Activated CD4-positive, alpha-beta T cell treated with anti-CD3 and anti-CD28 coated beads, Interleukin-2, amount 10 ng/mL, durations not matched to agents 24 days and 14 days (primary cell): Measurements from ENCODE around the gene GRK5. TPM values are rescaled to one million over a fixed set of nuclear protein-coding genes. Genes with fewer than 3 reads are reported as not detected.
"Not testable (repeated sequence)": the region's sequence is repeated elsewhere in the genome, so short reads cannot be mapped to it uniquely, and the experiment has no call there.

Experiments
- DNase-seq: peaks from one replicate; pipeline ENCODE4 v3.0.0; 2022
- H3K27ac Mint-ChIP-seq: one replicate; pipeline ENCODE4 v1.8.0; 2022; ENCODE audit warnings: mild to moderate bottlenecking, mixed read lengths
- H3K27me3 Mint-ChIP-seq: one replicate; pipeline ENCODE4 v1.8.0; 2022; ENCODE audit warnings: mixed read lengths
- H3K36me3 Mint-ChIP-seq: one replicate; pipeline ENCODE4 v1.8.0; 2022; ENCODE audit warnings: low read depth, mild to moderate bottlenecking, mixed read lengths
- H3K4me1 Mint-ChIP-seq: one replicate; pipeline ENCODE4 v1.8.0; 2021; ENCODE audit warnings: mixed read lengths
- H3K4me3 Mint-ChIP-seq: one replicate; pipeline ENCODE4 v1.8.0; 2022; ENCODE audit warnings: mild to moderate bottlenecking, moderate library complexity, mixed read lengths
- H3K9me3 Mint-ChIP-seq: one replicate; pipeline ENCODE4 v1.8.0; 2021; ENCODE audit warnings: mixed read lengths
- intact Hi-C: fragments of 100-400 bp; cut with micrococcal nuclease; formaldehyde crosslinking; loops from one replicate; pipeline ENCODE4 v1.15.1; 2023
- total RNA-seq: library from RNA; stranded (reverse); gene quantifications from 2 replicates; pipeline ENCODE4 v1.2.3, GENCODE V29; 2022

GRK5 gene
- total RNA-seq, 1 donor from 2014 or later = 27.3 TPM

DNA sequence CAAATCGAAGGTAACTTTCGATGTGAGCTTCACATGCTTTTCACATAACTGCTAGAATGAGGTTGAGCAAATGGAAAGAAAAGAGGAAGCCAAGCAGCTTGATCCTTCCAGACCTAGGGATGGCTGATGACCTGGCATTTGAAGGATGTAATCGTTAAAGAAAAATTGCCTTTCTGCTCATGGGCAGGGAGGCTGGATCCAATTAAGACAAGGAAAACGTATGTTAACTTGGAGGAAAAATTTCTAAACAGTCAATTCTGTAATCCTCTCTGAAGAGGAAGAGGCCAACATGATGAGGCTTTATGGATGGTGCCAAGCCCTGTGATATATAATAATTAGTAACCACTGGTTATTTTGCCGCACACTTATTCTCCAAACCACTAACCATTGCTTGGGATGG is 12.5 kb downstream of the GRK5 start:
- H3K36me3 Mint-ChIP-seq = peaks cover 12% of the 10 kb centered on the region
- intact Hi-C loops = loop anchor here (2.0 kb wide), 1 partner anchor 31 kb away; no protein-coding TSS in a partner anchor
- no peaks in the 10 kb centered on the region for H3K9me3 Mint-ChIP-seq
- H3K27ac Mint-ChIP-seq = no peak overlapping the region
- peaks cover 38% of the 10 kb centered on the region for H3K4me1 Mint-ChIP-seq
- no peak for DNase-seq
- no peaks in the 10 kb centered on the region for H3K27me3 Mint-ChIP-seq
- no peak overlapping the region for H3K4me3 Mint-ChIP-seq

- intact Hi-C loops = loop anchor here (2.0 kb wide), 1 partner anchor 30 kb away; no protein-coding TSS in a partner anchor
- Mint-ChIP-seq H3K27me3 (no peaks in the 10 kb centered on the region), H3K4me3 (no peak overlapping the region), H3K9me3 (no peaks in the 10 kb centered on the region), H3K36me3 (peaks cover 12% of the 10 kb centered on the region), H3K27ac (no peak overlapping the region), H3K4me1 (peaks cover 28% of the 10 kb centered on the region)
- no peak for DNase-seq
These were observed 13.8 kb downstream of the GRK5 start for GRCh38 chr10:119221201-119221600.

DNA sequence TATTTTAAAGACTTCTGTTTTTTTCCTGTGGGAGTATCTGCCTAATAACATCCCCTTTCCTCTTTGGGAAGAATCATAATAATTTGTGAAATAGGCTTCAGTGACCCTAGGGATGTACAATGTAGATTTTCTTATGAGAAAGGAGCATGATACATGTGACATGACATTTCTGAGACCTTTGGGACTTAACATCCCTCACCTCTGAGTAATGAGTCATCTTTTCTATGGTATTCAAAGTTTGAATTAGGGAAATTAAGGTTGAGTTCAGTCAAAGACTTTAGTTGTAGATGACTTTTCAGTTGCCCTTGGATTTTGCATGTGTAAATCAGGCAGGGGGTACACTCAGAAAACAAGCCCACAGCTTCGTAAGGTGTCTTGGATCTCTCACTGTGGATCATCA is 14.3 kb downstream of the GRK5 start:
- peaks cover 28% of the 10 kb centered on the region for H3K4me1 Mint-ChIP-seq
- peak overlapping the region; percentile 55 for H3K4me3 Mint-ChIP-seq
- H3K27me3 Mint-ChIP-seq = no peaks in the 10 kb centered on the region
- H3K36me3 Mint-ChIP-seq = peaks cover 12% of the 10 kb centered on the region
- intact Hi-C loops = loop anchor here (1.0 to 2.0 kb wide), 2 partner anchors 9 to 29 kb away; no protein-coding TSS in a partner anchor
- no peaks in the 10 kb centered on the region for H3K9me3 Mint-ChIP-seq
- H3K27ac Mint-ChIP-seq = peak overlapping the region; percentile 92
- DNase-seq = no peak

GRCh38 chr10:119222537-119222936 is 15.2 kb downstream of the GRK5 start:
- peaks cover 15% of the 10 kb centered on the region for H3K36me3 Mint-ChIP-seq
- H3K9me3 Mint-ChIP-seq = no peaks in the 10 kb centered on the region
- DNase-seq = no peak
- H3K4me1 Mint-ChIP-seq = peaks cover 28% of the 10 kb centered on the region
- peak overlapping the region; percentile 32 for H3K27ac Mint-ChIP-seq
- H3K4me3 Mint-ChIP-seq = no peak overlapping the region
- no peaks in the 10 kb centered on the region for H3K27me3 Mint-ChIP-seq
- intact Hi-C loops = loop anchor here (1.0 kb wide), 1 partner anchor 10 kb away; no protein-coding TSS in a partner anchor

DNA sequence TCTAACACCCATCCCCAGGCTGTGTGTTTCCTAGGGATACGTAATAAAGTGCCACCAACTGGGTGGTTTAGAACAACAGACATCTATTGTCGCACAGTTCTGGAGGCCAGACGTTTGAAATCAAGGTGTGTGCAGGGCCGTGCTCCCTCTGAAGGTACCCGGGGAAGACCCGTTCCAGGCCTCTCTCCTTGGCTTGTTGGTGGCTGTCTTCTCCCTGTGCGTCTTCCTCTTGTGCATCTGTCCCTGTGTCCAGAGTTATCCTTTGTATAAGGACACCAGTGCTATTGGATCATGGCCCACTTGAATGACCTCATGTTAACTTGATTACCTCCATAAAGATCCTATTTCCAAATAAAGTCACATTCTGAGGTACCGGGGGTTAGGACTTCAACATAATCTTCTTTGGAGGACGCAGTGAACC is 15.6 kb downstream of the GRK5 start:
- intact Hi-C loops = loop anchor here (1.0 kb wide), 1 partner anchor 11 kb away; no protein-coding TSS in a partner anchor
- no peak for DNase-seq
- Mint-ChIP-seq H3K36me3 (peaks cover 15% of the 10 kb centered on the region), H3K27me3 (no peaks in the 10 kb centered on the region), H3K27ac (no peak overlapping the region), H3K4me3 (no peak overlapping the region), H3K9me3 (no peaks in the 10 kb centered on the region), H3K4me1 (peaks cover 30% of the 10 kb centered on the region)

DNA sequence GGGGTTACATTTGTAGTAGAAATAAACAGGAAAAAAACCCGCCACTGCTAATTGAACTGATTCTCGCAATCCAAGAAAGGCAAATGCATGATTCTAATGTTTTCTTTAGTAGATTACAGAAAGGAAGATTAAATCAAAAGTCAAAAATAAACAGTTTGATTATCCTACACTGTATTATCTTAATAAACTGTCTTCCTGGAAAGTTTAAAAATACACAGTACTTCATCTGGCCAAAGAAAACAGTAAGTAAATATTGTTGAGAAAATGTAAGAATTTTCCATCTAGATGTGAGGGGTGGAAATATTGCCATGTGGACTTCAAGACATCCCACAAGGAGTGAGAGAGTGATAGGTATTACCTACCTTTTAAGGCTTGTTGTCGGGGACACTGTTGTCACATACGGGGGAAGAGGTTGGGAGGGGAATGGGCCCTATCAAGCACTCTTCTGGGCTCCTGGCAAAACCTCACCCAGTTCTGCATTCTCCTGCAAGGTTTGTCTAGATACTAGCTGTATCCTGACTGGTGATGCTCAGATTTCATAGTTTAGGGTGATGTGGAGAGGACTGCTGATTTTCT is 17.8 kb downstream of the GRK5 start:
- Mint-ChIP-seq H3K27ac (no peak overlapping the region), H3K9me3 (peaks cover 8% of the 10 kb centered on the region), H3K27me3 (no peaks in the 10 kb centered on the region), H3K4me3 (no peak overlapping the region), H3K36me3 (peaks cover 16% of the 10 kb centered on the region), H3K4me1 (peaks cover 27% of the 10 kb centered on the region)
- DNase-seq = no peak
- intact Hi-C loops = no loop called here

DNA sequence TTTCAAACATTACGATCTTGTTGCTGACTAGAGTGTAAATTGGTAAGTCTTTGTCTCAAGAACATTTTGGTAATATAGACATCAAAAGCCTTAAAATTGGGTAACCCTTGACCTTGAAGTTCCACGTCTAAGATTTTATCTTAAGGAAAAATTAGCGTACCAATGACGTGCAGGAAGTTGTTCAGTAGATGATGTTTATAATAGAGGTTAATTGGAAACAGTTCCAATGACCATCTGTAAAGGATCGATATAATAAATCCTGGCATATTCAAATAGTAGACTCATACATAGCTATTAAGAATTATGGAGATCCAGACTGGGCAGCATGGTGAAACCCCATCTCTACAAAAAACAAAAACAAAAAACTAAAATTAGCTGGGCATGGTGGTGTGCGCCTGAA is 20.5 kb downstream of the GRK5 start:
- Mint-ChIP-seq H3K36me3 (peaks cover 30% of the 10 kb centered on the region), H3K27ac (no peak overlapping the region), H3K27me3 (no peaks in the 10 kb centered on the region), H3K4me3 (no peak overlapping the region), H3K9me3 (peaks cover 15% of the 10 kb centered on the region), H3K4me1 (peaks cover 26% of the 10 kb centered on the region)
- intact Hi-C loops = no loop called here
- DNase-seq = no peak

DNA sequence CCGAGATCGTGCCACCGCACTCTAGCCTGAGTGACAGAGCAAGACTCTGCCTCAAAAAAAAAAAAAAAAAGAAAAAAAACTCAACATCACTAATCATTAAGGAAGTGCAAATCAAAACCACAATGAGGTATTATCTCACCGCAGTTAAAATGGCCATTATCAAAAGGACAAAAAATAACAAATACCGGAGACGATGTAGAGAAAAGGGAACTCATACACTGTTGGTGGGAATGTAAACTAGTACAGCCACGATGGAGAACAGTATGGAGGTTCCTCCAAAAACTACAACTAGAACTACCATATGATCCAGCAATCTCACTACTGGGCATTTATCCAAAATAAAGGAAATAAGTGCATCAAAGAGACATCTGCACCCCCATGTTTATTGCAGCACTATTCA is 24.3 kb downstream of the GRK5 start:
- no peak overlapping the region for H3K4me3 Mint-ChIP-seq
- H3K27ac Mint-ChIP-seq = no peak overlapping the region

GRCh38 chr10:119232439-119232838 is 25.1 kb downstream of the GRK5 start:
- intact Hi-C loops, DNase-seq, H3K27me3 Mint-ChIP-seq: not testable (repeated sequence)
- Mint-ChIP-seq H3K27ac (peak overlapping the region; percentile 72), H3K4me3 (peak overlapping the region; percentile 11), H3K36me3 (peaks cover 32% of the 10 kb centered on the region), H3K4me1 (peaks cover 47% of the 10 kb centered on the region), H3K9me3 (peaks cover 20% of the 10 kb centered on the region)

More for the DNA sequence above, 24.3 kb downstream of the GRK5 start:
- intact Hi-C loops = no loop called here
- H3K9me3 Mint-ChIP-seq = peaks cover 20% of the 10 kb centered on the region
- no peaks in the 10 kb centered on the region for H3K27me3 Mint-ChIP-seq
- peaks cover 41% of the 10 kb centered on the region for H3K4me1 Mint-ChIP-seq
- no peak for DNase-seq
- peaks cover 37% of the 10 kb centered on the region for H3K36me3 Mint-ChIP-seq

GRCh38 chr10:119233123-119233820 is 25.9 kb downstream of the GRK5 start:
- Mint-ChIP-seq H3K4me3 (peak overlapping the region; percentile 58), H3K27me3 (no peaks in the 10 kb centered on the region), H3K9me3 (peaks cover 20% of the 10 kb centered on the region), H3K4me1 (peaks cover 53% of the 10 kb centered on the region), H3K36me3 (peaks cover 32% of the 10 kb centered on the region), H3K27ac (peak overlapping the region; percentile 91)
- intact Hi-C loops = no loop called here
- DNase-seq = no peak

DNA sequence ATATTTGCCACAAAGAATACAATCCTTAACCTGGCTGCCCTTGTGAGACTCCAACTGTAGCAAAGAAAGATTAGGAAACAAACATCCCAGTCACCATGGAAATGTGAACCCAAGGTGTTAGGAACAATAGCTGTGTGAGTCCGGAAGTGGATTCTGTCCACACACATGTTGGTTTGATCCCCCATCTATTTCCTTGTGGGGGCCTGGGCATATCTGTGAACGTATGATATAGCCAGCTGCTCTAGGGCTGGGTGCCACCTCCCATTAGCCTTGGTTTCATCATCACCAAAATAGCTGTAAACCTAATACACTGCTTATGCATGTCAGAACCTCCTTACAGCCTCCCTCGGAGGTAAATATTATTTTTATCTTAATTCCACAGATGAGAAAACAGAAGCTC is 26.4 kb downstream of the GRK5 start:
- Mint-ChIP-seq H3K27ac (peak overlapping the region; percentile 91), H3K4me1 (peaks cover 58% of the 10 kb centered on the region), H3K36me3 (peaks cover 32% of the 10 kb centered on the region), H3K4me3 (no peak overlapping the region), H3K27me3 (no peaks in the 10 kb centered on the region), H3K9me3 (peaks cover 20% of the 10 kb centered on the region)
- DNase-seq = no peak
- intact Hi-C loops = no loop called here

DNA sequence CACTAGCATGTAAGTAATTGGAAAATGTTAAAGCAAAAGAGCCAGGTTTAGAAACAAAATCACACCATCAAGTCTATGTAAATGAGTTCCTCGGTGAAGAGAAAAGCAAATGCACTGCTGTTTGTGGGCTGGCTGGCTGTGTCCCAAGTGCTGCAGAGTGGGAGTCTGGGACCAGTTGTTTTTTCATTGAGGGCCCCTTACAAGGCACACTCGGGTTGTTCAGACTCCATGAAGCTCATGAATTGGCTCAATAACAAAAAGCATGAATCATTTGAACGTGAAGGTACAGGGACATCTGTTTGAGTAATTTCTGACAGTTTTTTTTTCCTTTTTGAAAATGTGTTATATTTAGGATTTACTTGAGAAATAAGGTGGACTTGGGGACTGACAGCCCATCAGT is 28.0 kb downstream of the GRK5 start:
- peaks cover 24% of the 10 kb centered on the region for H3K36me3 Mint-ChIP-seq
- intact Hi-C loops = no loop called here

GRCh38 chr10:119237722-119238436 is 30.5 kb downstream of the GRK5 start:
- Mint-ChIP-seq H3K27ac (peak overlapping the region; percentile 89), H3K4me1 (peaks cover 54% of the 10 kb centered on the region), H3K27me3 (no peaks in the 10 kb centered on the region), H3K9me3 (peaks cover 4% of the 10 kb centered on the region), H3K4me3 (peak overlapping the region; percentile 29), H3K36me3 (peaks cover 9% of the 10 kb centered on the region)
- no peak for DNase-seq
- intact Hi-C loops = no loop called here

More for the DNA sequence above, 28.0 kb downstream of the GRK5 start:
- peaks cover 11% of the 10 kb centered on the region for H3K9me3 Mint-ChIP-seq
- H3K27ac Mint-ChIP-seq = peak overlapping the region; percentile 85
- H3K4me3 Mint-ChIP-seq = no peak overlapping the region
- H3K4me1 Mint-ChIP-seq = peaks cover 53% of the 10 kb centered on the region
- H3K27me3 Mint-ChIP-seq = no peaks in the 10 kb centered on the region
- no peak for DNase-seq

DNA sequence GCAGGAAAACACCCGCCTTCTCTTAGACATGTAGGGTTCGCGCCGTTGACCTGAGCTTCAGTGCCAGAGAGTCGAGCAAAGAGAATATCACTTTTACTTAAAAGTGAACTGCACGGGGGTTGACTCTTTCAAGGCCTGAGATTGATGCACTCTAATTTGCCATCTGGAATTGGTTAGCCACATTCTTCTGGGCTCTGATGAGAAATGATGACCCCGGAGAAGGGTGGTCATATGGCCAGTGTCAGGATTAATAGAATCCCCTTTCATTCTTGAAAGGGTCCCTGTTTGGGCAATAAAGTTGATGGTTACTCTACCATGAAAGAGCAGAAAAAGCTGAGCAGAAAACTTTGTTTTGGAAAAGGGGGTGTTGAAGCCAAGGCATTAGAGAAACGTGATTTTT is 31.2 kb downstream of the GRK5 start:
- intact Hi-C loops = no loop called here
- no peak for DNase-seq
- Mint-ChIP-seq H3K27me3 (no peaks in the 10 kb centered on the region), H3K27ac (no peak overlapping the region), H3K4me3 (no peak overlapping the region), H3K4me1 (peaks cover 51% of the 10 kb centered on the region), H3K36me3 (peaks cover 6% of the 10 kb centered on the region), H3K9me3 (no peaks in the 10 kb centered on the region)
